HepG2 (cell line): Measurements from ENCODE around the gene UNC5C. TPM values are rescaled to one million over a fixed set of nuclear protein-coding genes. Genes with fewer than 3 reads are reported as not detected.

Source experiments
- ATF4 ChIP-seq, 2 experiments: fragments of 450-650 bp in 1 of 2; sonication (generic) in 1 of 2; formaldehyde crosslinking; IDR thresholded peaks; 2 replicates each; pipeline versions ENCODE4 v1.5.0 to v1.8.0; 2020 to 2022; ENCODE audit warnings: mild to moderate bottlenecking in 1 of 2, missing genetic modification reagents in 1 of 2
- DNMT3B ChIP-seq: conservative IDR thresholded peaks from 2 replicates; pipeline ENCODE4 v1.6.1; 2016; ENCODE audit warnings: missing biosample characterization, control low read depth
- FOSL2 ChIP-seq: sonication (generic); formaldehyde crosslinking; IDR thresholded peaks from 2 replicates; pipeline ENCODE4 v1.4.0; 2020; ENCODE audit warnings: missing genetic modification reagents
- GZF1 ChIP-seq: sonication (generic); formaldehyde crosslinking; IDR thresholded peaks from 2 replicates; pipeline ENCODE4 v1.5.1; 2020; ENCODE audit warnings: mild to moderate bottlenecking, missing genetic modification reagents
- HDAC1 ChIP-seq: sonication (generic); formaldehyde crosslinking; IDR thresholded peaks from 2 replicates; pipeline ENCODE4 v1.5.1; 2020; ENCODE audit warnings: mild to moderate bottlenecking, missing genetic modification reagents
- NCOR1 ChIP-seq: fragments of 200-600 bp; sonication (generic); IDR thresholded peaks from 2 replicates; pipeline ENCODE4 v1.7.0; 2017; ENCODE audit warnings: antibody characterized with exemption, low read length, borderline replicate concordance
- PRDM4 ChIP-seq: sonication (generic); formaldehyde crosslinking; IDR thresholded peaks from 2 replicates; pipeline ENCODE4 v1.9.0; 2021; ENCODE audit warnings: missing genetic modification reagents, borderline replicate concordance
- SNAI1 ChIP-seq: sonication (generic); formaldehyde crosslinking; IDR thresholded peaks from 2 replicates; pipeline ENCODE4 v1.5.0; 2020; ENCODE audit warnings: mild to moderate bottlenecking, missing genetic modification reagents, borderline replicate concordance
- SP1 ChIP-seq, 2 experiments: fragments of 450-650 bp in 1 of 2; sonication (generic) in 1 of 2; formaldehyde crosslinking in 1 of 2; IDR thresholded peaks; 2 replicates each; pipeline versions ENCODE4 v1.4.0 to v1.6.1; 2016 to 2020; ENCODE audit warnings: missing genetic modification reagents in 1 of 2
- SRY ChIP-seq: sonication (generic); formaldehyde crosslinking; IDR thresholded peaks from 2 replicates; pipeline ENCODE4 v1.8.0; 2022; ENCODE audit warnings: mild to moderate bottlenecking, missing genetic modification reagents
- ZBTB21 ChIP-seq: sonication (generic); formaldehyde crosslinking; IDR thresholded peaks from 2 replicates; pipeline ENCODE4 v1.4.0; 2020; ENCODE audit warnings: missing genetic modification reagents
- ZNF251 ChIP-seq: sonication (generic); formaldehyde crosslinking; IDR thresholded peaks from 2 replicates; pipeline ENCODE4 v1.9.0; 2021; ENCODE audit warnings: mild to moderate bottlenecking, missing genetic modification reagents
- ZNF468 ChIP-seq: sonication (generic); formaldehyde crosslinking; IDR thresholded peaks from 2 replicates; pipeline ENCODE4 v1.8.0; 2022; ENCODE audit warnings: mild to moderate bottlenecking, moderate library complexity, missing genetic modification reagents
- ZUFSP ChIP-seq: sonication (generic); formaldehyde crosslinking; IDR thresholded peaks from 2 replicates; pipeline ENCODE4 v1.9.0; 2021; ENCODE audit warnings: missing genetic modification reagents, mild to moderate bottlenecking, borderline replicate concordance
- polyA plus RNA-seq, 8 experiments: library from polyadenylated mRNA; depleted of rRNA in 3 of 8; stranded (reverse) in 7 of 8; unstranded in 1 of 8; fragments of >200 nt; fragmentation: Illumina TruSeq in 4 of 8; extraction: Trizol in 4 of 8; gene quantifications; 2 replicates each; pipeline versions ENCODE4 v1.2.1 to v1.2.3, GENCODE V29; 2011 to 2016; ENCODE audit warnings: low read depth in 4 of 8, missing spikeins in 1 of 8, mixed read lengths in 1 of 8; ENCODE audit not compliant: insufficient read depth in 1 of 8
- total RNA-seq, 5 experiments: library from RNA; depleted of rRNA; stranded (reverse); fragments of >200 nt; fragmentation: Illumina TruSeq; extraction: Trizol; gene quantifications; 2 replicates each; pipeline ENCODE4 v1.2.3, GENCODE V29; 2016; ENCODE audit warnings: low read depth in 1 of 5

UNC5C gene
- total and polyA plus RNA-seq, 2 of the 13 experiments (the other 11 are each of a cell fraction or from before 2014, with no cell fraction given): not detected

- TF ChIP-seq FOSL2 (peak; percentile 19; the same call in 1 of the 2 replicates), SRY (no peak), ATF4 (CRISPR knock-in tag; IDR thresholded peaks at IDR 0.05) (peak in 1 of 2 experiments; percentile 76; a peak in 2 of 4 replicates), PRDM4 (CRISPR knock-in tag) (no peak), SP1 (IDR thresholded peaks at IDR 0.05) (no peak), SP1 (CRISPR knock-in tag; IDR thresholded peaks at IDR 0.05) (no peak), DNMT3B (no peak), ZUFSP (CRISPR knock-in tag) (no peak), HDAC1 (CRISPR knock-in tag) (no peak), SNAI1 (CRISPR knock-in tag) (no peak), ZNF468 (CRISPR knock-in tag) (no peak), GZF1 (CRISPR knock-in tag) (no peak), ZNF251 (CRISPR knock-in tag) (no peak), ZBTB21 (no peak), NCOR1 (no peak)
- TF ChIP-seq, all 625 proteins: peak for 7
Observed at GRCh38 chr4:95248720-95249425, 299.9 kb downstream of the UNC5C start (continued).
